Neuron (in vitro differentiated cells): ENCODE measurements around the gene ZNF800.
"Not testable (repeated sequence)": the region's sequence is repeated elsewhere in the genome, so short reads cannot be mapped to it uniquely, and the experiment has no call there.

Experiments
- H2AFZ ChIP-seq: one replicate; pipeline ENCODE4 v1.6.1; 2013; ENCODE audit warnings: low read depth, mild to moderate bottlenecking, inconsistent platforms, low read length, moderate library complexity
- H3K27me3 ChIP-seq: one replicate; pipeline ENCODE4 v1.6.1; 2013; ENCODE audit warnings: low read length; ENCODE audit not compliant: insufficient read depth
- H3K36me3 ChIP-seq: one replicate; pipeline ENCODE4 v1.6.1; 2013; ENCODE audit warnings: low read length; ENCODE audit not compliant: insufficient read depth
- H3K4me1 ChIP-seq: one replicate; pipeline ENCODE4 v1.6.1; 2013; ENCODE audit warnings: low read length; ENCODE audit not compliant: insufficient read depth
- H3K4me3 ChIP-seq: 2 replicates; pipeline ENCODE4 v1.5.1; 2013; ENCODE audit warnings: mild to moderate bottlenecking, low read length, moderate library complexity
- H3K9me3 ChIP-seq: one replicate; pipeline ENCODE4 v1.6.1; 2013; ENCODE audit warnings: low read length

The ZNF800 gene

GRCh38 chr7:127392566-127393367, at the start of gene ZNF800:
Gene ZNF800, minus strand, starts transcription at chr7:127392708. Its CDS starts 1,151 bp downstream, at chr7:127391557.
- Histone ChIP-seq H3K4me3 (peak within 1 kb of the TSS; percentile 68), H3K36me3 (peaks cover 15% of the 10 kb centered on the region), H2AFZ (peak within 1 kb of the TSS; percentile 92), H3K9me3 (no peaks in the 10 kb centered on the region), H3K4me1 (peaks cover 19% of the 10 kb centered on the region), H3K27me3 (no peaks in the 10 kb centered on the region)

DNA sequence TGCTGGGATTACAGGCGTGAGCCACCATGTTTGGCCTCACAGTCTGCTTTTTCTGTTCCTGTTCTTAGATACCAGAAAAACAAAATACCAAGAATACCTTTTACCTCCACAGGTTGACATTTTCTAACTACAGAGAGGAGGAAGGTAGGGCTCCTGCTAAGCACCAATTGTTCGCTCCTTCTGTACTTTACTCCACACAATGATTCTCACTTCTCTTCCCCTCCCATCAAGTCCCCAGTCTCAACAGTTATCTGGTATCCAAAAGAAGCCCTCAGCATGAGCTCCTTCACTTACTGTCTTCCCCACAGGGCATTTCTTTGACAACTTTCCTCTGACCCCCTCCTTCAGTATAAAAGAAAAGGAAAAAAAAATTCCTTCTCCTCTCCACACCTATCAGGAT, 47.7 kb upstream of the ZNF800 start:
- Histone ChIP-seq H3K36me3 (no peaks in the 10 kb centered on the region), H2AFZ (no peak overlapping the region), H3K4me3 (no peak overlapping the region), H3K4me1 (no peaks in the 10 kb centered on the region), H3K9me3 (no peaks in the 10 kb centered on the region), H3K27me3 (no peaks in the 10 kb centered on the region)

DNA sequence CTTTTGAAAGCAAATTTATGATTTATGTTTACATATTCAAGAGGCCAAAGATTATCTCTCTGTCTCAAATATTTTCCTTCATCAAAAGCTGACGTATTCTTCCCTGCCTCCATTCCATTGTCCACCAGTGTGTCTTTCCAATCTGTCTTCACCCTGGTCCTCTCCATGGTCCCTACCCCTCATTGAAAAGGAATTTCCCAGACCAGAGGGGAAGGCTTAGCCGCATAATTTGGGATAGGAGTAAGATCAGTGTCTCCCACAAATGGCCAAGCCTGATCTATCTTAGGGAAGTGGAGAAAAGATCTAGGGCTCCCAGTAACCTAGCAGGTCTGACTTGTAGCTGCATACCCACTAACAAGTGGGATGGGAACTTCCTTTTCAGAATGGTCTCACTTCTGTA, 46.3 kb upstream of the ZNF800 start:
- no peaks in the 10 kb centered on the region for H3K36me3 ChIP-seq

DNA sequence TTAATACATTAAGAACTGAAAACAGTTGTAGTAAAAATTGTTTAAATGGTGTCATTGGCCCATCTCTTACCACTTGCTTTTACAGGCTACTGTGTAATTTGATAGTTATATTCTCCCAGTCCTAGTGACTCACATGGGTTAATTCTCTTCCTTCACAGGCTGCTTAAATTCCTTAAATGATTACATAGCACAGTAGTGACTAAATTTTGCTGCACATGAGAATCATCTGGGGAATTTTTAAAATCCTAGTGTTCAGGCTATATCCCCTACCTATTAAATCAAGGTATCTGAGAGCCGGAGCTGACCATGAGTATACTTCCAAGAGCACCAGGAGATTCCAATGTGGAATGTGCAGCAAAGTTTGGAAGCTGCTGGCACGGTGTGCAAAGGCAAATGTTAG, 45.3 kb upstream of the ZNF800 start:
- Histone ChIP-seq H3K27me3 (no peaks in the 10 kb centered on the region), H2AFZ (no peak overlapping the region), H3K9me3 (no peaks in the 10 kb centered on the region), H3K4me3 (no peak overlapping the region), H3K36me3 (no peaks in the 10 kb centered on the region), H3K4me1 (no peaks in the 10 kb centered on the region)

More for the DNA sequence above, 46.3 kb upstream of the ZNF800 start:
- no peaks in the 10 kb centered on the region for H3K4me1 ChIP-seq
- no peak overlapping the region for H2AFZ ChIP-seq
- H3K27me3 ChIP-seq: no peaks in the 10 kb centered on the region
- H3K9me3 ChIP-seq: no peaks in the 10 kb centered on the region
- no peak overlapping the region for H3K4me3 ChIP-seq

- Histone ChIP-seq H2AFZ (no peak overlapping the region), H3K4me3 (no peak overlapping the region), H3K9me3 (no peaks in the 10 kb centered on the region), H3K27me3 (no peaks in the 10 kb centered on the region), H3K36me3 (no peaks in the 10 kb centered on the region), H3K4me1 (no peaks in the 10 kb centered on the region)
Measured at GRCh38 chr7:127437241-127437640, 44.7 kb upstream of the ZNF800 start.

DNA sequence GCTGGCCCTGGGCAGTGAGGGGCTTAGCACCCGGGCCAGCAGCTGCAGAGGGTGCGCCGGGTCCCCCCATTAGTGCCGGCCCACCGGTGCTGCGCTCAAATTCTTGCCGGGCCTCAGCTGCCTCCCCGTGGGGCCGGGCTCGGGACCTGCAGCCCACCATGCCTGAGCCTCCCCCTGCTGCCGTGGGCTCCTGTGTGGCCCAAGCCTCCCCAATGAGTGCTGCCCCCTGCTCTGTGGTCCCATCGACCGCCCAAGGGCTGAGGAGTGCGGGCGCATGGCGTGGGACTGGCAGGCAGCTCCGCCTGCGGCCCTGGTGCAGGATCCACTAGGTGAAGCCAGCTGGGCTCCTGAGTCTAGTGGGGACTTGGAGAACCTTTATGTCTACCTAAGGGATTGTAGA, 36.8 kb upstream of the ZNF800 start:
- not testable (repeated sequence) for H3K9me3 ChIP-seq, H3K27me3 ChIP-seq, H3K4me1 ChIP-seq, H2AFZ ChIP-seq, H3K4me3 ChIP-seq, H3K36me3 ChIP-seq

- Histone ChIP-seq H3K27me3 (no peaks in the 10 kb centered on the region), H3K36me3 (no peaks in the 10 kb centered on the region), H2AFZ (no peak overlapping the region), H3K4me3 (no peak overlapping the region), H3K9me3 (no peaks in the 10 kb centered on the region), H3K4me1 (no peaks in the 10 kb centered on the region)
Measured at GRCh38 chr7:127419196-127419595, 26.7 kb upstream of the ZNF800 start.

DNA sequence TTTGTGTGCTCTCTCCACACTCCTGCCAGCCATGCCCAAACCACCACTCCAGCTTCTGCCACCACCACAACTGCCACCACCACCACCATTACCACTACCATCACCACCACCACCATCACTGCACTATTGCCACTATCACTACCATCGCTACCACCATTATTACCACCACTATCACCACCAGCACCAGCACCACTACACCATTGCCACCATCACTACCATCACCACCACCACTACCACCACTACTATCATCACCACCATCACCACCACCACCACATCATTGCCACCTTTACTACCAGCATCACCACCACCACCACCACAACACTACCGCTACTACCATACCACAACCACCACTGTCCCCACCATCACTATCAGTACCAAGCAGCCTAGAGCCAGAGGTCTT, 26.0 kb upstream of the ZNF800 start:
- Histone ChIP-seq H3K9me3 (no peaks in the 10 kb centered on the region), H3K36me3 (no peaks in the 10 kb centered on the region), H3K4me1 (no peaks in the 10 kb centered on the region), H3K27me3 (no peaks in the 10 kb centered on the region), H2AFZ (no peak overlapping the region), H3K4me3 (no peak overlapping the region)

GRCh38 chr7:127417346-127417745, 24.8 kb upstream of the ZNF800 start:
- Histone ChIP-seq H3K9me3 (no peaks in the 10 kb centered on the region), H3K4me1 (no peaks in the 10 kb centered on the region), H3K27me3 (no peaks in the 10 kb centered on the region), H3K4me3 (no peak overlapping the region), H2AFZ (no peak overlapping the region), H3K36me3 (no peaks in the 10 kb centered on the region)

GRCh38 chr7:127415060-127415742, 22.7 kb upstream of the ZNF800 start:
- Histone ChIP-seq H3K4me3 (no peak overlapping the region), H3K36me3 (no peaks in the 10 kb centered on the region)

DNA sequence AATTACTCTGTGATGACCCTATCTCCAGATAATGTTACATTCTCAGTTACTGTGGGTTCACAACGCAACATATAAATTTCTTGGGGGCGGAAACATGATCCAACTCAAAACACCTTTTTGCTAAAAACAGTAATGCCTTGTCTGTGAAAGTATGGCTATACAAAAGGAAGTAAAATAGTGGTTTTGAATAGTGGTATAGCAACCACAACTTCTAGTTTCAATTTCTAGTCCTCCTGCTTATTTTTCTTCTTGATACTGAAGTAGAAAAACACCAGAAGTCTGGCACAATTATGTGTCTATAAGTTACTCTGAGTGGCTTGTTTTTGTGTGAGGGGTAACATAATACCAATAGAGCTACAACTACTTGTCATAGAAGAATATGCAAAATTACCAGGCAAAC, 21.5 kb upstream of the ZNF800 start:
- H3K9me3 ChIP-seq: no peaks in the 10 kb centered on the region
- no peak overlapping the region for H3K4me3 ChIP-seq
- H2AFZ ChIP-seq: no peak overlapping the region
- no peaks in the 10 kb centered on the region for H3K27me3 ChIP-seq
- H3K4me1 ChIP-seq: no peaks in the 10 kb centered on the region
- H3K36me3 ChIP-seq: no peaks in the 10 kb centered on the region

More at GRCh38 chr7:127415060-127415742, 22.7 kb upstream of the ZNF800 start:
- no peak overlapping the region for H2AFZ ChIP-seq
- no peaks in the 10 kb centered on the region for H3K9me3 ChIP-seq
- H3K27me3 ChIP-seq: no peaks in the 10 kb centered on the region
- no peaks in the 10 kb centered on the region for H3K4me1 ChIP-seq

DNA sequence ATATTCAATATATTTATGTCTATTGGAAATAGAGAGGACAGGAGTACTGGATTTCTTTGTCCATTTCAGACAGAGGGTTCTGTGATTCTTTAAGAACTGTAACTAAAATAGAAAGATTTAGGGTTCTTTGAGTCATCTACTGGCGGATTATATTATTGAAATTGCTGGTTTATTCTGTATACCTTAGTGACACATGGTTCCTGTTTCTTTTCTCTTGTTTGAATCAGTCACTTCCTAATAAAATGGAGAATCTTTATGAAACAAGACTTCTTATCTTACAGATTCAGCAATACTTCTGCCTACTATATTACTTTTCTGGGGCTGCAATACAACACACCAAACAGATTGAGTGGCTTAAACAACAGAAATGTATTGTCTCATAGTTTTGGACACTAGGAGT, 20.8 kb upstream of the ZNF800 start:
- Histone ChIP-seq H2AFZ (no peak overlapping the region), H3K27me3 (no peaks in the 10 kb centered on the region), H3K9me3 (no peaks in the 10 kb centered on the region), H3K4me3 (no peak overlapping the region), H3K4me1 (no peaks in the 10 kb centered on the region), H3K36me3 (no peaks in the 10 kb centered on the region)

DNA sequence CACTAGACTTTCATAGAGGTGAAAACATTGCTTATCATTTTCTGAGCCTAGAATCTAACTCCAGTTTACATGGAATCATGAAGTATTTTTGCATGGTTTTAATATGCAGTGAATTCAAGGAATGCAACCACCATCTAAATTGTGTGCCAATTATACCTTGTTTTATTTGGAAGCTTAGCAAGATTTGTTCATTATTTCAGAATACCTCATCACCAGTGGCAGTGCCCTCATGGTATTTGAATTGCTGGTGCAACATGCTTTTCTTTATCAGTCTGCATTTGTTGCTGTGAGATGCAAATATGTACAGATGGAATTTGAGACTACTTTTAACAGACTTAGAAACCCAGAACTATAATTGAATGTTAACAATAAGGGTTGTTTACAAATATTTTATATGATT, 18.7 kb upstream of the ZNF800 start:
- Histone ChIP-seq H3K4me1 (no peaks in the 10 kb centered on the region), H3K4me3 (no peak overlapping the region), H2AFZ (no peak overlapping the region), H3K36me3 (no peaks in the 10 kb centered on the region), H3K9me3 (no peaks in the 10 kb centered on the region), H3K27me3 (no peaks in the 10 kb centered on the region)
